Fibroblast of lung (primary cell): ENCODE results near the gene GARNL3. TPM values are rescaled to one million over a fixed set of nuclear protein-coding genes. Genes with fewer than 3 reads are reported as not detected.

Source experiments
- DNase-seq, 2 donors: peaks; one replicate each; pipeline versions ENCODE4 v3.0.0 to v3.0.0-alpha.2; 2010; ENCODE audit warnings: low read depth in 2 of 2
- H2AFZ ChIP-seq: 2 replicates; pipeline ENCODE4 v1.5.1; 2012; ENCODE audit warnings: low read length, control low read depth, inconsistent platforms
- H3K27ac ChIP-seq: 2 replicates; pipeline ENCODE4 v1.5.1; 2011; ENCODE audit warnings: low read length, control low read depth; ENCODE audit not compliant: insufficient read depth
- H3K27me3 ChIP-seq: 2 replicates; pipeline ENCODE4 v1.5.1; 2011; ENCODE audit warnings: mild to moderate bottlenecking, low read length; ENCODE audit not compliant: control insufficient read depth, insufficient read depth
- H3K36me3 ChIP-seq: 2 replicates; pipeline ENCODE4 v1.5.1; 2011; ENCODE audit warnings: low read length; ENCODE audit not compliant: control insufficient read depth, insufficient read depth
- H3K4me1 ChIP-seq: 2 replicates; pipeline ENCODE4 v1.5.1; 2011; ENCODE audit warnings: low read length; ENCODE audit not compliant: control insufficient read depth, insufficient read depth; ENCODE audit errors: extremely low read depth
- H3K4me2 ChIP-seq: 2 replicates; pipeline ENCODE4 v1.5.1; 2011; ENCODE audit warnings: low read length, control low read depth; ENCODE audit not compliant: insufficient read depth; ENCODE audit errors: extremely low read depth
- H3K4me3 ChIP-seq, 4 experiments: fragments of 200-600 bp in 1 of 4; sonication (generic) in 1 of 4; replicated peaks in 1 of 4; 2 replicates each; pipeline ENCODE4 v1.5.1; 2011 to 2016; ENCODE audit warnings: low read length in 4 of 4, low read depth in 3 of 4, mild to moderate bottlenecking in 3 of 4, control low read depth in 2 of 4, inconsistent platforms in 1 of 4, mixed read lengths in 1 of 4; ENCODE audit not compliant: insufficient read depth in 1 of 4; ENCODE audit errors: control extremely low read depth in 1 of 4
- H3K79me2 ChIP-seq: 2 replicates; pipeline ENCODE4 v1.5.1; 2012; ENCODE audit warnings: mild to moderate bottlenecking, low read length, inconsistent platforms; ENCODE audit not compliant: control insufficient read depth, insufficient read depth
- H3K9ac ChIP-seq: 2 replicates; pipeline ENCODE4 v1.5.1; 2011; ENCODE audit warnings: mild to moderate bottlenecking, low read length, control low read depth; ENCODE audit not compliant: insufficient read depth
- H3K9me3 ChIP-seq: 2 replicates; pipeline ENCODE4 v1.5.1; 2012; ENCODE audit warnings: low read depth, low read length; ENCODE audit not compliant: control insufficient read depth, insufficient read depth
- H4K20me1 ChIP-seq: 2 replicates; pipeline ENCODE4 v1.5.1; 2011; ENCODE audit warnings: low read length; ENCODE audit not compliant: control insufficient read depth, insufficient read depth; ENCODE audit errors: extremely low read depth
- CTCF ChIP-seq, 2 donors: IDR thresholded peaks in 1 of 2; conservative IDR thresholded peaks in 1 of 2; 1 replicate in 1 of 2; 2 replicates in 1 of 2; pipeline ENCODE4 v1.5.1; 2011 to 2012; ENCODE audit warnings: low read length in 2 of 2, control low read depth in 1 of 2, inconsistent platforms in 1 of 2, low read depth in 1 of 2, mild to moderate bottlenecking in 1 of 2
- EZH2 ChIP-seq: IDR thresholded peaks from 2 replicates; pipeline ENCODE4 v1.5.1; 2012; ENCODE audit warnings: low read length, control low read depth, mild to moderate bottlenecking; ENCODE audit errors: missing control alignments
- polyA plus RNA-seq, 2 donors: library from polyadenylated mRNA; depleted of rRNA in 1 of 2; stranded (reverse) in 1 of 2; unstranded in 1 of 2; fragments of >200 nt; gene quantifications; 2 replicates each; pipeline ENCODE4 v1.2.1, GENCODE V29; 2011 to 2012; ENCODE audit warnings: missing spikeins in 1 of 2
- total RNA-seq: library from RNA; depleted of rRNA; stranded (reverse); fragments of >200 nt; gene quantifications from 2 replicates; pipeline ENCODE4 v1.2.1, GENCODE V29; 2014

GARNL3 gene
- total and polyA plus RNA-seq, 2 donors (not counting 1 experiment from before 2014, with no cell fraction given) = 1.5 to 6.4 TPM

DNA sequence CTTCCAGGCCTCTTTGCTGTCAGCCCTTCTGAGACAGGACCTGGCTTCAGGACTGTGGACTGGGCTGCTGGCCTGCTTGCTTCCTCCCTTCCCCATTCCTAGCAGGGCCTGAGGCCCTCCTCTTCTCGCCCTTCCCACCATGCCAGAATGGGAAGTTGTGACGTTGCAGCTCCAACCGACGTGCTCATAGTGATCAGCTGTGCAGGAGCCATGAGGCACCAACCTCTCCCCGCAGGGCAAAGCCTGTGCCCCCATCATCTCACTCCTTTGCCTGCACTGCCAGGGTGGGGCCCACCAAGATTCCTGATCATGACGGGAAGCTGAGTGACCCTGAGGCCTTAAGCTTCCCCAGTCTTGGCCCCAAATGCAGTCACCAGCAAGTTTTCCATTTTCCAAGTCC, 45.1 kb upstream of the GARNL3 start:
- Histone ChIP-seq H3K4me1 (peaks cover 4% of the 10 kb centered on the region), H3K4me2 (no peak overlapping the region), H3K9me3 (no peaks in the 10 kb centered on the region), H2AFZ (no peak overlapping the region), H3K27ac (no peak overlapping the region), H3K9ac (no peak overlapping the region), H3K36me3 (no peaks in the 10 kb centered on the region), H3K79me2 (no peaks in the 10 kb centered on the region), H4K20me1 (no peaks in the 10 kb centered on the region), H3K4me3 (no peak overlapping the region), H3K27me3 (peaks cover 26% of the 10 kb centered on the region)
- TF ChIP-seq EZH2 (no peak), CTCF (conservative IDR thresholded peaks at IDR 0.05 in 1 of 2, IDR thresholded peaks at IDR 0.05 in 1 of 2; ENCODE audit: low read depth in 1 of 2, low read length in 2 of 2) (no peak)
- DNase-seq = no peak

- no peaks in the 10 kb centered on the region for H3K79me2 ChIP-seq
- no peaks in the 10 kb centered on the region for H4K20me1 ChIP-seq
- no peak for DNase-seq
- TF ChIP-seq CTCF (conservative IDR thresholded peaks at IDR 0.05 in 1 of 2, IDR thresholded peaks at IDR 0.05 in 1 of 2; ENCODE audit: low read depth in 1 of 2, low read length in 2 of 2) (no peak), EZH2 (no peak)
- H3K27me3 ChIP-seq = peaks cover 20% of the 10 kb centered on the region
- H3K4me1 ChIP-seq = no peaks in the 10 kb centered on the region
- no peak overlapping the region for H2AFZ ChIP-seq
- H3K4me2 ChIP-seq = no peak overlapping the region
- H3K9me3 ChIP-seq = no peaks in the 10 kb centered on the region
- no peak overlapping the region for H3K9ac ChIP-seq
- no peak overlapping the region for H3K4me3 ChIP-seq
- H3K36me3 ChIP-seq = no peaks in the 10 kb centered on the region
- no peak overlapping the region for H3K27ac ChIP-seq
Measured at GRCh38 chr9:127221695-127222094, 42.9 kb upstream of the GARNL3 start.

DNA sequence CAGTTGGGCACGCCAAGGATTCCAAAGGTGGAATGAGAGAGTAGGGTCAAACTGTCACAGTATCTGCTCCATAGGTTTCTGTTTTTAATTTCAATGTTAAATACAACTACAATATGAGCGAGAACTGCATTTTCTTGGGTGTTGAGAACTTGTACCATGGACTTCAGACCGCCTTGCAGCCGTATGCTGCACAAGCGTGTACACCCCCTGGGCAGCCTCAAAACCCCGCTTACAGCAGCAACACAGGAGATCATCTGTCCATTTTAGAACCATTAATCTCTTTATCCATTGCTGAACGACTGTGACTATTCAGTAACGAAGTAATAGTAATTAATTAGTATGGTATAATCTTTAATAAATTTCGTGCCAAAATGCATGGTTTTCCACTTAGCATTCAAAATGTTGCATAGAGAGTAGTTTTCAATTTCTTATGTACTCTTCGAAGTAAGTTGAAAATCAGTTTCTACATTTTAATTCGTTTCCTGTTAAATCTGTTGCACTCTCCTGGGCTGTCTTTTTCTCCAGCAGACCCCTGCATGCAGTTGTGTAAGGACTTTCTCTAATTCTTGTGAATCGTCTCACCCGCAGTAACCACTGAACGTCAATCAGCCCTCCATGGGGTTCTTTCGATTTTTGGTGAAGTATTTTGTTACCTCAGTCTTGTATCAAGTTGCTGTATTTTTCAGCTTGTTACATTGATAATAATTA, 42.0 kb upstream of the GARNL3 start:
- H3K9me3 ChIP-seq = no peaks in the 10 kb centered on the region
- no peak overlapping the region for H3K4me3 ChIP-seq
- H4K20me1 ChIP-seq = no peaks in the 10 kb centered on the region
- no peak overlapping the region for H3K4me2 ChIP-seq
- no peaks in the 10 kb centered on the region for H3K36me3 ChIP-seq
- DNase-seq = no peak
- H2AFZ ChIP-seq = no peak overlapping the region
- no peaks in the 10 kb centered on the region for H3K4me1 ChIP-seq
- H3K79me2 ChIP-seq = no peaks in the 10 kb centered on the region
- no peak overlapping the region for H3K27ac ChIP-seq
- peaks cover 20% of the 10 kb centered on the region for H3K27me3 ChIP-seq
- H3K9ac ChIP-seq = no peak overlapping the region
- TF ChIP-seq CTCF (conservative IDR thresholded peaks at IDR 0.05 in 1 of 2, IDR thresholded peaks at IDR 0.05 in 1 of 2; ENCODE audit: low read depth in 1 of 2, low read length in 2 of 2) (no peak), EZH2 (no peak)
